ENCODE results near the gene VWF.
A peak's percentile ranks its signal among the peaks of the same experiment; 100 is the strongest.

GRCh38 chr12:6049587-6049986, 74.9 kb downstream of the VWF start:
- no peak for TF ChIP-seq EZH2 (IDR thresholded peaks at IDR 0.05; ENCODE audit: borderline replicate concordance, low read depth, low read length, severe bottlenecking)
- no peak for TF ChIP-seq CTCF (IDR thresholded peaks at IDR 0.05; ENCODE audit: extremely low read depth in 1 of 2, insufficient read depth in 1 of 2, low read depth in 1 of 2, low read length in 2 of 2)
- peak; percentile 8 for TF ChIP-seq POLR2AphosphoS5 (IDR thresholded peaks at IDR 0.05; ENCODE audit: insufficient read depth, low read depth, low read length)
- no peak for TF ChIP-seq POLR2A (IDR thresholded peaks at IDR 0.05; ENCODE audit: low read depth, low read length)

Measured in endothelial cell of umbilical vein (primary cell).